Measurements from ENCODE around the gene FA2H. TPM values are rescaled to one million over a fixed set of nuclear protein-coding genes. Genes with fewer than 3 reads are reported as not detected.

Gene FA2H
- total RNA-seq, 1 donor from 2014 or later = not detected

DNA sequence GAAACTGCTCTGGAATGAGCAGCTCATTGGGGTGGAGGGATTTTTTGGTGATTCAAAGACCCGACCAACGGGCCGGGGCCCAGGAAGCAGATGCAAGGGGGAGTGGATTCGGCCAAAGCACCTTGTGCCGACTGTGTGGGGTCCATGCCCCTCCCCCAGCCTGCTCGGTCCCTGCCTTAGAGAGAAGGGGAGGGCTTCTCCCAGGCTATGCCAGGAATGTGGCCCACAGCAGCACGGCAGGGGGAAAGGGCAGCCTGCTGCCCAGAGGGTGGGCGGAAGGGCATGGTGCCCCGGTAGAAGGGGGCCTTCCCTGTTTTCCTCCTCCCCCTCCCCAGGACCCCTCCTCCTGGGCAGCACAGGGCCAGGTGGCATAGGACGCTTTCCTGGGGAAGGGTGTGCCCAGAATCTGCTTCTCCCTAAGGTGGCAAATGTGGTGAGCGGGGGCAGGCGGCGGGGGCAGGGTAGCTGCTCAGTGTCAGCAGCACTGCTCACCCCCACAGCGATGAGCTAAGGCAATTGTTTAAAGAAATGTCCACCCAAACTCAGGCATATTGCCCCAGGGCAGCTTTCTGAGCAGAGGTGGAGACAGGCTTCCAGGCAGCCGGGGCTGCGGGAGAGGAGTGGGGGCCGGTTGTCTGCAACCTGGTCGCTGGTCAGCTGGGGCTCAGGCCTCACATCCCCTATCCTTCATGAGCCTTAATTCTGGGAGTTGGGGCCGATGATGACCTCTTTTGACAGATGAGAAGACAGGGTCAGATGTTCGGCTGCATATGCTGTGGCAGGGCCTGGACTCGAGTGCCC lies 40.1 kb downstream of the FA2H start:
- TF ChIP-seq CTCF (conservative IDR thresholded peaks at IDR 0.05) = no peak
- Mint-ChIP-seq H3K36me3 (ENCODE audit: low read depth) (no peaks in the 10 kb centered on the region), H3K27ac (ENCODE audit: unreplicated experiment) (peak overlapping the region; percentile 78), H3K4me3 (no peak overlapping the region), H3K27me3 (ENCODE audit: low read depth) (no peaks in the 10 kb centered on the region), H3K4me1 (peaks cover 12% of the 10 kb centered on the region), H3K9me3 (no peaks in the 10 kb centered on the region)
- DNase-seq (ENCODE audit: low read depth, low spot score) = no peak

- no peak overlapping the region for H3K4me3 Mint-ChIP-seq
- DNase-seq (ENCODE audit: low read depth, low spot score) = no peak
- no peaks in the 10 kb centered on the region for H3K9me3 Mint-ChIP-seq
- TF ChIP-seq CTCF (conservative IDR thresholded peaks at IDR 0.05) = no peak
- H3K4me1 Mint-ChIP-seq = peaks cover 12% of the 10 kb centered on the region
- H3K27me3 Mint-ChIP-seq (ENCODE audit: low read depth) = no peaks in the 10 kb centered on the region
- H3K27ac Mint-ChIP-seq (ENCODE audit: unreplicated experiment) = no peak overlapping the region
- H3K36me3 Mint-ChIP-seq (ENCODE audit: low read depth) = no peaks in the 10 kb centered on the region
Measured at GRCh38 chr16:74732707-74733350, 41.8 kb downstream of the FA2H start.

DNA sequence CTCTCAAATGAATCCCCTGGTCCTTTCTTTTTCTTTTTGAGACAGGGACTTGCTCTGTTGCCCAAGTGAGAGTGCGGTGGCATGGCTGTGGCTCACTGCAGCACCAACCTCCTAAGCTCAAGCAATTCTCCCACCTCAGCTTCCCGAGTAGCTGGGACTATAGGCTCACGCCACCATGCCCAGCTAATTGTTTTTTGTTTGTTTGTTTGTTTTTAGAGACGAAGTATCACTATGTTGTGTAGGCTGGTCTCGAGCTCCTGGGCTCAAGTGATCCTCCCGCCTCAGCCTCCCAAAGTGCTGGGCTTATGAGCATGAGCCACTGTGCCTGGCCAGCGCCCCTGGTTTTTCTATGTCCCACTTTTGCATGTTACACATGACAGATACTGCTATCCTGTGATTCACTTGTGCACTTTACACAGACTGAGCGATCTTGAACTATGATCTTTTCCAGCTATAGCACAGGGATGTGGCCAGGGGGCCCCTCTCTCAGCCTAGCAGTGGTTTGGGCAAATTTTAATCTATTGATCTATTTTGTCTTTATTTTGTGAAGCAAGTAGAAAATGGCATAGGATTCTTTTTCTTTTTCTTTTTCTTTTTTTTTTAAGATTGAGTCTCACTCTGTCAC lies 42.7 kb downstream of the FA2H start:
- Mint-ChIP-seq H3K4me1 (peaks cover 12% of the 10 kb centered on the region), H3K9me3 (peaks cover 2% of the 10 kb centered on the region), H3K27me3 (ENCODE audit: low read depth) (no peaks in the 10 kb centered on the region), H3K4me3 (no peak overlapping the region), H3K27ac (ENCODE audit: unreplicated experiment) (no peak overlapping the region), H3K36me3 (ENCODE audit: low read depth) (no peaks in the 10 kb centered on the region)
- no peak for TF ChIP-seq CTCF (conservative IDR thresholded peaks at IDR 0.05)
- no peak for DNase-seq (ENCODE audit: low read depth, low spot score)

- Mint-ChIP-seq H3K27me3 (ENCODE audit: low read depth) (no peaks in the 10 kb centered on the region), H3K4me3 (no peak overlapping the region), H3K36me3 (ENCODE audit: low read depth) (no peaks in the 10 kb centered on the region), H3K4me1 (peaks cover 10% of the 10 kb centered on the region), H3K27ac (ENCODE audit: unreplicated experiment) (peak overlapping the region; percentile 58), H3K9me3 (peaks cover 2% of the 10 kb centered on the region)
- DNase-seq (ENCODE audit: low read depth, low spot score) = no peak
- no peak for TF ChIP-seq CTCF (conservative IDR thresholded peaks at IDR 0.05)
Measured at GRCh38 chr16:74729783-74730683, 44.6 kb downstream of the FA2H start.

DNA sequence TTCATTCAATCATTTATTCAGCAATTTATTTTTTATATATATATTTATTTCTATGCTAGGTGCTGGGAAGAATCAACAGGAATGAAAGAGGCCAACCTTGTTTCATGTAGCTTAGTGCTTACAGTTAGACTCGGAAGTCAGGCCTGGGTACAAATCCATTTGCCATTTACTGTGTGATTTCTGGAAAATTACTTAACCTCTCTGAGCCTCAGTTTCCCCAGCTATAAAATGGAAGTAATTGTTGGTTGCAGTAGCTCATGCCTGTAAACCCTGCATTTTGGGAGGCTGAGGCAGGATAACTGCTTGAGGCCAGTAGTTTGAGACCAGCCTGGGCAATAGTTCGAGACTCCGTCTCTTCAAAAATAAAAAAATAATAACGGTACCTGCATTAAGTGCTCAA lies 46.7 kb downstream of the FA2H start:
- no peak for DNase-seq (ENCODE audit: low read depth, low spot score)
- Mint-ChIP-seq H3K27ac (ENCODE audit: unreplicated experiment) (no peak overlapping the region), H3K4me3 (no peak overlapping the region), H3K36me3 (ENCODE audit: low read depth) (no peaks in the 10 kb centered on the region), H3K4me1 (peaks cover 12% of the 10 kb centered on the region), H3K9me3 (peaks cover 2% of the 10 kb centered on the region), H3K27me3 (ENCODE audit: low read depth) (no peaks in the 10 kb centered on the region)
- TF ChIP-seq CTCF (conservative IDR thresholded peaks at IDR 0.05) = no peak
